ENCODE results near the gene OCA2. TPM values are rescaled to one million over a fixed set of nuclear protein-coding genes. Genes with fewer than 3 reads are reported as not detected.

OCA2 gene
- total and polyA plus RNA-seq, 2 of the 8 experiments (the other 6 are each of a cell fraction or from before 2014, with no cell fraction given), result 0.20 TPM

- Histone ChIP-seq H4K5ac (ENCODE audit: insufficient read length, low read depth, low read length) (no peak overlapping the region), H3K36me3 (ENCODE audit: control insufficient read depth in 2 of 4, insufficient read depth in 4 of 4, low read length in 3 of 4) (peaks cover 14 to 42% (median 35%) of the 10 kb centered on the region in 4 experiments; a peak in 7 of 8 replicates), H3K4me3 (ENCODE audit: extremely low read depth in 1 of 4, insufficient read depth in 2 of 4, low read depth in 3 of 4, low read length in 4 of 4) (no peak overlapping the region), H3K23ac (ENCODE audit: insufficient read length) (no peak overlapping the region), H4K91ac (replicated peaks; ENCODE audit: insufficient read length, low read length) (no peak overlapping the region), H3K9ac (replicated peaks in 1 of 4; ENCODE audit: extremely low read depth in 1 of 4, low read depth in 3 of 4, low read length in 3 of 4) (no peak overlapping the region), H3K27me3 (replicated peaks in 1 of 4; ENCODE audit: control insufficient read depth in 3 of 4, extremely low read depth in 1 of 4, insufficient read depth in 3 of 4, low read length in 3 of 4) (no peaks in the 10 kb centered on the region), H3K27ac (ENCODE audit: low read depth, low read length) (no peak overlapping the region), H2BK12ac (ENCODE audit: low read depth, low read length) (no peak overlapping the region), H3K9me3 (ENCODE audit: insufficient read depth in 2 of 2, low read depth in 1 of 2, low read length in 1 of 2) (no peaks in the 10 kb centered on the region), H4K20me1 (replicated peaks in 1 of 2; ENCODE audit: control insufficient read depth in 1 of 2, insufficient read depth in 2 of 2, low read length in 2 of 2) (peaks cover 0 to 10% of the 10 kb centered on the region in 2 experiments), H2BK120ac (replicated peaks; ENCODE audit: low read depth, low read length) (no peak overlapping the region), H4K8ac (ENCODE audit: extremely low read depth, insufficient read depth, low read length) (no peak overlapping the region), H2AK5ac (ENCODE audit: low read depth, low read length) (no peak overlapping the region), H3K4me2 (ENCODE audit: insufficient read depth in 1 of 2, low read depth in 2 of 2, low read length in 2 of 2) (no peak overlapping the region), H2BK20ac (ENCODE audit: low read length) (no peak overlapping the region), H2BK5ac (ENCODE audit: low read depth, low read length) (no peak overlapping the region), H3K14ac (ENCODE audit: insufficient read length) (no peak overlapping the region), H3K56ac (replicated peaks; ENCODE audit: insufficient read length, low read depth, low read length) (no peak overlapping the region), H3K4ac (replicated peaks; ENCODE audit: insufficient read length, low read depth, low read length) (no peak overlapping the region), H2BK15ac (ENCODE audit: low read length) (no peak overlapping the region), H2AFZ (ENCODE audit: low read length) (no peak overlapping the region), H3K23me2 (ENCODE audit: low read depth, low read length) (no peaks in the 10 kb centered on the region), H3K4me1 (replicated peaks in 1 of 4; ENCODE audit: control insufficient read depth in 3 of 4, insufficient read depth in 4 of 4, low read length in 3 of 4) (no peaks in the 10 kb centered on the region), H3K79me2 (ENCODE audit: control insufficient read depth in 1 of 2, insufficient read depth in 2 of 2, low read length in 2 of 2) (no peaks in the 10 kb centered on the region), H3K18ac (ENCODE audit: extremely low read depth, low read length) (no peak overlapping the region), H3K79me1 (ENCODE audit: low read depth, low read length) (no peaks in the 10 kb centered on the region)
- no peak for TF ChIP-seq TBP (IDR thresholded peaks at IDR 0.05; ENCODE audit: low read depth, low read length)
- no peak for TF ChIP-seq RFX5 (IDR thresholded peaks at IDR 0.05; ENCODE audit: borderline replicate concordance, low read depth, low read length)
- ChIA-PET CTCF (ENCODE audit: partially characterized antibody) (interaction anchor here (1.3 to 5.2 kb wide), 2 partner anchors 10 to 11 kb away, joined by 3 to 52 read pairs; no protein-coding TSS in a partner anchor), POLR2A (ENCODE audit: partially characterized antibody) (interaction anchor here (0.9 kb wide), 1 partner anchor 118 kb away, joined by 3 read pairs; no protein-coding TSS in a partner anchor)
- 90% methylated on average over 23 of the region's 23 CpGs; no CpG with 5 or more reads in 1 of the 2 experiments for WGBS, 2 experiments (ENCODE audit: extremely low coverage in 1 of 2, insufficient coverage in 1 of 2, insufficient read length in 1 of 2, insufficient replicate concordance in 2 of 2, low coverage in 1 of 2, low lambda C conversion rate in 2 of 2, missing lambda C conversion rate in 1 of 2)
- no peak for FAIRE-seq
- DNase-seq (ENCODE audit: low read depth in 1 of 2, low spot score in 2 of 2), result no peak
These were observed 15.9 kb upstream of the OCA2 start for GRCh38 chr15:28114721-28115622.

Data from H1 (cell line).